BLaER1 treated with 17β-estradiol and CSF1 and Interleukin-3, amounts not matched to agents 10 nM and 100 nM (cell line): ENCODE results near the gene FARSB.

Source experiments
- H3K27ac ChIP-seq, 11 experiments: shearing (Covaris generic); formaldehyde crosslinking; 2 replicates each; pipeline ENCODE4 v1.8.1; 2022
- H3K27me3 ChIP-seq, 11 experiments: shearing (Covaris generic); formaldehyde crosslinking; 2 replicates each; pipeline ENCODE4 v1.8.1; 2022
- H3K36me3 ChIP-seq, 11 experiments: shearing (Covaris generic); formaldehyde crosslinking; 2 replicates each; pipeline ENCODE4 v1.8.1; 2022
- H3K4me1 ChIP-seq, 10 experiments: shearing (Covaris generic); formaldehyde crosslinking; 2 replicates each; pipeline ENCODE4 v1.8.1; 2022
- H3K4me2 ChIP-seq, 11 experiments: shearing (Covaris generic); formaldehyde crosslinking; 2 replicates each; pipeline ENCODE4 v1.8.1; 2022
- H3K4me3 ChIP-seq, 10 experiments: shearing (Covaris generic); formaldehyde crosslinking; 2 replicates each; pipeline ENCODE4 v1.8.1; 2022
- H3K9ac ChIP-seq, 11 experiments: shearing (Covaris generic); formaldehyde crosslinking; 2 replicates each; pipeline ENCODE4 v1.8.1; 2022
- H3K9me3 ChIP-seq, 11 experiments: shearing (Covaris generic); formaldehyde crosslinking; replicated peaks in 1 of 11; 2 replicates each; pipeline ENCODE4 v1.8.1; 2022
- H4K20me1 ChIP-seq, 11 experiments: shearing (Covaris generic); formaldehyde crosslinking; 2 replicates each; pipeline ENCODE4 v1.8.1; 2022
- Cebpa-rat ChIP-seq, 11 experiments: shearing (Covaris generic); IDR thresholded peaks; 2 replicates each; pipeline ENCODE4 v1.8.1; 2022

The FARSB gene

GRCh38 chr2:222538535-222538934 lies 117.4 kb downstream of the FARSB start:
- Histone ChIP-seq H3K27me3 (no peaks in the 10 kb centered on the region), H3K9ac (no peak overlapping the region)
- no peak for TF ChIP-seq Cebpa-rat (IDR thresholded peaks at IDR 0.05)

GRCh38 chr2:222535477-222535876 lies 120.4 kb downstream of the FARSB start:
- no peaks in the 10 kb centered on the region for H3K36me3 ChIP-seq
- no peaks in the 10 kb centered on the region for H3K27me3 ChIP-seq
- peaks cover 0 to 25% (median 5%) of the 10 kb centered on the region in 11 experiments; a peak in 11 of 22 replicates for H3K9me3 ChIP-seq
- H3K9ac ChIP-seq, result no peak overlapping the region
- H3K27ac ChIP-seq, result no peak overlapping the region
- H3K4me3 ChIP-seq, result no peak overlapping the region
- peaks cover 0 to 10% (median 5%) of the 10 kb centered on the region in 10 experiments; a peak in 8 of 20 replicates for H3K4me1 ChIP-seq
- TF ChIP-seq Cebpa-rat (IDR thresholded peaks at IDR 0.05), result no peak
- H4K20me1 ChIP-seq, result no peaks in the 10 kb centered on the region
- H3K4me2 ChIP-seq, result no peak overlapping the region

More at GRCh38 chr2:222538535-222538934, 117.4 kb downstream of the FARSB start:
- peaks cover 0 to 25% (median 0%) of the 10 kb centered on the region in 11 experiments; a peak in 8 of 22 replicates for H3K9me3 ChIP-seq
- no peak overlapping the region for H3K4me3 ChIP-seq
- no peaks in the 10 kb centered on the region for H4K20me1 ChIP-seq
- no peaks in the 10 kb centered on the region for H3K4me1 ChIP-seq
- H3K36me3 ChIP-seq, result no peaks in the 10 kb centered on the region
- no peak overlapping the region for H3K4me2 ChIP-seq
- H3K27ac ChIP-seq, result no peak overlapping the region

GRCh38 chr2:222532315-222532714 lies 123.6 kb downstream of the FARSB start:
- Histone ChIP-seq H3K4me1 (peaks cover 0 to 17% (median 5%) of the 10 kb centered on the region in 10 experiments; a peak in 9 of 20 replicates), H3K9me3 (peaks cover 6 to 16% (median 13%) of the 10 kb centered on the region in 11 experiments; a peak in 16 of 22 replicates), H3K9ac (no peak overlapping the region), H3K4me3 (no peak overlapping the region), H3K36me3 (no peaks in the 10 kb centered on the region), H3K27ac (no peak overlapping the region), H3K27me3 (no peaks in the 10 kb centered on the region), H3K4me2 (peak overlapping the region in 6 of 11 experiments; percentile 22 to 41 (median 32); a peak in 8 of 22 replicates), H4K20me1 (no peaks in the 10 kb centered on the region)
- no peak for TF ChIP-seq Cebpa-rat (IDR thresholded peaks at IDR 0.05)

GRCh38 chr2:222526480-222527277 lies 129.2 kb downstream of the FARSB start:
- Histone ChIP-seq H3K27me3 (no peaks in the 10 kb centered on the region), H3K27ac (no peak overlapping the region), H3K36me3 (no peaks in the 10 kb centered on the region), H3K4me1 (peaks cover 0 to 8% (median 0%) of the 10 kb centered on the region in 10 experiments; a peak in 4 of 20 replicates), H3K4me3 (no peak overlapping the region), H3K4me2 (no peak overlapping the region), H3K9me3 (peaks cover 6 to 16% (median 13%) of the 10 kb centered on the region in 11 experiments; a peak in 16 of 22 replicates), H4K20me1 (no peaks in the 10 kb centered on the region), H3K9ac (no peak overlapping the region)
- TF ChIP-seq Cebpa-rat (IDR thresholded peaks at IDR 0.05), result no peak

- no peaks in the 10 kb centered on the region for H3K27me3 ChIP-seq
- H3K4me1 ChIP-seq, result peaks cover 0 to 8% (median 0%) of the 10 kb centered on the region in 10 experiments; a peak in 4 of 20 replicates
- H3K36me3 ChIP-seq, result no peaks in the 10 kb centered on the region
- H3K9me3 ChIP-seq, result peaks cover 6 to 16% (median 13%) of the 10 kb centered on the region in 11 experiments; a peak in 16 of 22 replicates
- no peak overlapping the region for H3K9ac ChIP-seq
- no peaks in the 10 kb centered on the region for H4K20me1 ChIP-seq
- H3K27ac ChIP-seq, result no peak overlapping the region
- H3K4me2 ChIP-seq, result no peak overlapping the region
- TF ChIP-seq Cebpa-rat (IDR thresholded peaks at IDR 0.05), result no peak
- H3K4me3 ChIP-seq, result no peak overlapping the region
These were observed 130.1 kb downstream of the FARSB start for GRCh38 chr2:222525811-222526210.

- Histone ChIP-seq H3K4me2 (no peak overlapping the region), H3K4me1 (peaks cover 0 to 8% (median 0%) of the 10 kb centered on the region in 10 experiments; a peak in 4 of 20 replicates), H3K4me3 (no peak overlapping the region), H3K9ac (no peak overlapping the region), H3K36me3 (no peaks in the 10 kb centered on the region), H4K20me1 (no peaks in the 10 kb centered on the region), H3K27ac (no peak overlapping the region), H3K9me3 (peaks cover 0 to 4% (median 0%) of the 10 kb centered on the region in 11 experiments; a peak in 2 of 22 replicates), H3K27me3 (no peaks in the 10 kb centered on the region)
- TF ChIP-seq Cebpa-rat (IDR thresholded peaks at IDR 0.05), result no peak
These were observed 131.9 kb downstream of the FARSB start for GRCh38 chr2:222523783-222524544.

- Histone ChIP-seq H3K9ac (no peak overlapping the region), H3K27ac (no peak overlapping the region), H3K27me3 (no peaks in the 10 kb centered on the region), H3K9me3 (peaks cover 0 to 4% (median 0%) of the 10 kb centered on the region in 11 experiments; a peak in 1 of 22 replicates), H3K36me3 (no peaks in the 10 kb centered on the region), H4K20me1 (no peaks in the 10 kb centered on the region), H3K4me3 (no peak overlapping the region), H3K4me1 (0 out of 20 replicates have a peak, but pooled peaks cover 0 to 4% (median 0%) of the 10 kb centered on the region in 10 experiments), H3K4me2 (no peak overlapping the region)
- no peak for TF ChIP-seq Cebpa-rat (IDR thresholded peaks at IDR 0.05)
These were observed 133.8 kb downstream of the FARSB start for GRCh38 chr2:222522082-222522481.

- no peaks in the 10 kb centered on the region; a peak in 1 of 22 replicates for H3K9me3 ChIP-seq
- 0 out of 20 replicates have a peak, but pooled peaks cover 0 to 4% (median 0%) of the 10 kb centered on the region in 10 experiments for H3K4me1 ChIP-seq
- H3K4me2 ChIP-seq, result no peak overlapping the region
- no peak for TF ChIP-seq Cebpa-rat (IDR thresholded peaks at IDR 0.05)
- no peak overlapping the region for H3K9ac ChIP-seq
- no peak overlapping the region for H3K4me3 ChIP-seq
- no peaks in the 10 kb centered on the region for H3K36me3 ChIP-seq
- no peaks in the 10 kb centered on the region for H4K20me1 ChIP-seq
- no peaks in the 10 kb centered on the region for H3K27me3 ChIP-seq
- no peak overlapping the region for H3K27ac ChIP-seq
These were observed 134.8 kb downstream of the FARSB start for GRCh38 chr2:222521099-222521498.
